GM18519 (cell line): ENCODE data around the gene ABCG1.

ENCODE experiments used
- ATAC-seq: cut with Tn5 transposase; IDR thresholded peaks from one replicate; pipeline ENCODE4 v1.9.1; 2021; ENCODE audit warnings: mild to moderate bottlenecking, moderate library complexity; ENCODE audit not compliant: unreplicated experiment, low FRiP score

Gene ABCG1

DNA sequence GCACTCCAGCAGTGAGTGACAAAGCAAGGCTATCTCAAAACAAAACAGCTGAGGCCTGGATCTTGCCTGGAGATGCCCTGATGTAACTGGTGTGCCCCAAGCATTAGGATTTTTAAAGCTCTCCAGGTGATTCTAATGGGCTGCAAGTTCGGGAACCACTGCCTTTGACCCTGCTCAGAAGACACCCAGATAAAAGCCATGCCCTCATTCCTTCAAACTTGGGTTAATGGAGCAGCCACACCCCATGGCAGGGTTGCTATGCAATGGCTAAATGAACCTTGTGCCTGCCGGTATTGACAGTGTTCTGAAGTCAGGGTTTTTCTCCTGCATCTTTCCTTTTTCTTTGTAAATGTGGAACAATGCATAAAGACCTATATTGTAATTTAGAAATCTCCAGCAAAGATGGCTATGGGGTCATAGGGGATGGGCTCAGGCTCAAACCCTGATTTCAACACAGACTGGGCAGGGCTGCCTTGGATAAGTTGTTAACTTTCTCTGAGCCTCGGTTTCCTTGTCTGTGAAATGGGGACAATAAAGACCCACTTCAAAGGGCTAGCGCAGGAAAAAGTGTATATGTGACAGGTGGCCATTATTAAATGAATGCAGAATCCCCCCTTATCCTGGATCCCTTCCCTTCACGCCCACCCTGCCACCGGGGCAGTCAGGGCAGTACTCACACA is 95.8 kb downstream of the ABCG1 start:
- ATAC-seq = no peak

DNA sequence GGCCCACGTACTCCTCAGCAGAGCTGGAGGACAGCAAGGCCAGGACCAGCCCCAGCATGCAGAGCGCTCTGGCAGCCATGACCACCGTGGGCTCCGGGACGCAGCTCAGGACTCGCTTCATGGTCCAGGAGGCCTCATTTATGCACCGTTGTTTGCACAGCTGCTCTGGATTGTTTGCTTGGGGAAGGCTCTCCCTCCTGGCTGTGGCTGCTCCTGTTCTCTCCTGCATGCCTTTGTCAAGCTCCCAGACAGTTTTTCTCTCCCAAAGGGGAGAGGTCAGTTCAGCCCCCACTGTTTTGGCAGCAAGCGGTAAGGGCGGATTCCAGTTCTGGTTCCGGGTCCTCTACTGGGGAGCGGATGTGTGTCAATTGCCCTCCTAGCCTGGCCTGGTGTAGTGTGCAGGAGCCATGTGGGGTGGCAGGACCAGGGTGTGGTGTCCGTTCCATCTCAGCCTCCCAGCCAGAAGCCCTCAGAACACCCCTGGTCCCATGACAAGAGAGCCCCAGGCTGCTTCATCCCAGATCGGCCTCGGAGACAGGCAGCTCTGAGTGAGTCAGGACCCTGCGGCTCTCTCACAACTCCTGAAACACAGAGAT is 96.5 kb downstream of the ABCG1 start, which contains the start of gene TFF3:
TFF3 (minus strand) TSS at position 114 of the 596 bp plus-strand sequence; CDS start at position 79, 35 bp downstream.
- ATAC-seq = no peak

GRCh38 chr21:42316891-42317290 is 98.0 kb downstream of the ABCG1 start:
- no peak for ATAC-seq

- ATAC-seq = no peak
Measured at GRCh38 chr21:42317341-42317741, 98.4 kb downstream of the ABCG1 start.

DNA sequence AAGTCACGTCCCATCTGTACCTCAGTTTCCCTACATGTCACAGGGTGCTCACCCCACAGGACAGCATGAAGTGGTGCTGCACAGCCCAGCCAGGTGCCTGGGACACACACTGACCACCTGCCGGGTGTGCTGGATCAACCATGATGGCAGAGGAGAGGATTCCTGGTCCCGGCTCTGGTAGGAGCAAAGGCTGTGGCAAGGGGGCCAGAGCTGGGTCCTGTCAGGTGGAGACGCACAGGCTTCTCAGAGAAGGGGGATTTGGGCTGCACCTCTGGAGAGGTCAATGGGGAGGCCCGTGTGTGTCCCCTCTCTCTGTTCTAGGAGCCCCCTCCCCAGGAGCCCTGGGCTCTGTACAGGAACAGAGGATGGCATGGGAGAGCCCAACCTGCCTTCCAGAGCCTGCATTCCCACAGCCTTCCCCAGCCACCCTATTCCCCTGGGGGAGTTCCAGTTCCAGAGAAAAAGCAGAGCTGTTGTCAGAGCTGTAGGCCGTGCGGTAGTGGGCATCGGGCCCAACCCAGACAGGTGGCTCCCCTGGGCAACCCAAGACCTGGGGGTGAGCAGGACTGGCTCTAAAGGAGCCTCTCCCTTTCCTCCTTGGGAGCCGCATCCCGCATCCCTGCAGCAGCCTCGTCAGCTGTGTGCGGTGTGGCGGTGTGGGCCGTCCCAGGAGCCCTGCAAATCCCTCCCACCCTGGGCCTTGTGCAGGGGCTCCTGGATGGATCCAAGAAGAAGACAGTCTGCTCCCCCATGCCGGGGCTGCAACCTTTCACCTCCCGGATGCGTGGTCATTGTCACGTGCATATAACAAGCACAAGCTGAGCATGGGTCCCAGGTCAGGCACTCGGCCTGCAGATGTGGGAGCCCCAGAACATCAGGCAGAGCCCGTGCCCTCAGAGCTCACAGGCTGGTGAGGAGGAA is 99.1 kb downstream of the ABCG1 start:
- no peak for ATAC-seq

GRCh38 chr21:42319376-42319775 is 100.4 kb downstream of the ABCG1 start:
- ATAC-seq = no peak

- no peak for ATAC-seq
Measured at GRCh38 chr21:42319851-42320572, 101.1 kb downstream of the ABCG1 start.

DNA sequence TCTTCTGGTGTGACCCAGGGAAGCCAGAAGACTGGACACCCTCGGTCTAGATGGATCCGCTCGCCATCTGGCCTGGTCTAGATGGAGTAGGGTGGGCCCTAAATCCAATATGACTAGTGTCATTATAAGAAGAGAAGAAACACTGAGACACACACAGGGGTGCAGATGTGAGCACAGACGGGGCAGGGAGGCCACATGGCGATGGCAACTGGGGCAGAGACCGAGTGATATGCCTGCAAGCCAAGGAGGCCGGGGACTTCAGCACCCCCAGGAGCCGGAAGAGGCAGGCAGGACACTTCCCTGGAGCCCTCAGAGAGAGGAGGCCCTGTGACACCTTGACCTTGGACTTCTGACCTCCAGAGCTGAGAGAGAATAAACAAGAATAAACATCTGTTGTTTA is 101.9 kb downstream of the ABCG1 start:
- no peak for ATAC-seq

GRCh38 chr21:42321231-42321630 is 102.3 kb downstream of the ABCG1 start:
- ATAC-seq = no peak

DNA sequence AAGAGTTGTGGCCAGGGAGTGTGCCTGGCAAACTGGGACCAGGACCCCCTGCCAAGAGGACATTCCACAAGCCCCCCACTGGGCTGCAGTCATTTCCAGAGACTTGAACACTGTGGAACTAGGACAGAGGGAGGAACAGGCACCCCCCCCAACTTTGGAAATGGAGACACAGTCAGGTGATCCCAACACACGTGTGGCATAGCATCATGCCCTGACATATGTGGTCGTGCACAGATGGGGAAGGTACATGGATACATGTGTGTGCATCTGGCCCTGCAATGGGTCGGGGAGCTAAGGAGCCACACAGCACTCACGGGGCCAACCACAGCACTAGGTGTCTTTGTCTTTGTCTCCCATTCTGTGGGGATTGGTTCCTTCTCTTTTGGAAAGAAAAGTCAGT is 102.9 kb downstream of the ABCG1 start:
- ATAC-seq = no peak

DNA sequence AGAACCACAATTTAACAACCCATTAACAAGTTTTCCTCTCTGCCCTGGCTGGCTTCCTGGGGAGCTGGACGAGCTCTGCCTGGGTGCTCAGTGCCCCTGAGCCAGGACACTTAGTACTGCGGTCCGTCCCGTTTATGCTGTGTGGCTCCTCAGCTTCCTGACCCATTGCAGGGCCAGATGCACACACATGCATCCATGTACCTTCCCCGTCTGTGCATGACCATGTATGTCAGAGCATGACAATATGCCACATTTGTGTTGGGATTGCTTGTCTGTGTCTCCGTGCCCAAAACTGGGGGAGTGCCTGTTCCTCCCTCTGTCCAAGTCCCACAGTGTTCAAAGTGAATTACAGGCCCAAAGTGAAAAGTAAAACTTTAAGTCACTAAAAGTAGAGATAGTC is 106.0 kb downstream of the ABCG1 start:
- no peak for ATAC-seq

DNA sequence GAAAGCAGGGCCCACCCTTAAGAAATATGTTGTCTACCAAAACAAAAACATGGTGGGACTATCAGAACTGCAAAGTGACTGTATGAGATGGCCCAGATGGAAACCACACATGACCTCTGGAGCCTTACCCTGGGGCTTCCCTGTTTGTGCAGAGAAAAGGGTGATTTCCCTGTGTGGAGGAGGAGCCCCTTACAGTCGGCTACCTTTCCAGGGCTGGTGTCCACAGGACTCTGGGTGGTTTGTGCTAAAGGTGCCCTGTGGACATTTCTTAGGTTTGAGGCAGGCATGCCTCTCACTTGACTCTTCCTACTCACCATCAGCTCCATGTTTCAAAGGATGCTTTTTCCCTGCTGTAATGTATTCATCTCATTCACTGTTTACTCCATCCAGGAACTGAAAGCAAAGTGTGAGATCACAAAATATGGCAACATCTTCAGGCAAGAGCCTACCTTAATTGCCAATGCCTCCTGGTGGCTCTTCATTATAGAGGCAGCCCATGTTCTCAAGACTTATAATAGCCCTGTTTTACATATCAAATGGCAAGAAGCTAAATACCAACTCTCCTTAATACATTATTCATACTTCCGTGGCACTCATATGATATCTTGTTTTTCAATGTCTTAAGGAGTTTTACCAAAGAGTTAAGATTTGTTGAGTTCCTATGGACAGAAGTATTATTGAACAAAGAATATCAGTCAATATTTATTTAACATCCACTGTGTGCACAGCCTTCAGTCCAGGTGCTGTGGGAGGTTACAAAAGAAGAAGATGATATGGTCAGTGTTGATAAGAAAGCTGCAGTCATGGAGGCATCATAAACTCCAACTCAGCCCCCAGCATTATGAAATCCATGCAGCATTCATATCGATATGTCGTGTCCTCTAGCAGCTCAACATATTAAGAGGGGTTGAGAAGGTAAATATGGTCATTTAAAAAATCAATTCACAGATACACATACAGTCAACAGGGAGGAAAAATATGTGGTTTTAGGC is 111.7 kb downstream of the ABCG1 start:
- ATAC-seq = no peak

DNA sequence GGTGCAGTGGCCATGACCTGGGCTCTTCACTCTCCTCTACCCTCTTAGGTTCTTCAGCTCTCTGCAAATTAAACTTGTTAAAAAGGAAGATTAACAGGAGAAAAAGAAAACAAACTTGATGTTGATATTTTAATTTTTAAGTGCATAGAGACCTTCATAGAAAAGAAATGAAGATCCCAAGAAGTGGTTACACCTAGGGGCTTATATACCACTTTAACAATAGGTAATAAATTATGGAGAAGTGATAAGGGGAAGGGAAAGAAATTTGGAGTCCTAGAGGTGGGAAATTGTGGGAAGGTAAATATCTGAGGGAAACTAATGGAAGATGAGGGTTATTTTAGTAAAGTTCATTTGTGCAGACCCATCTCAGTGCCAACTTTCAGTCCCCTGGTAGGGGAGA is 112.7 kb downstream of the ABCG1 start:
- ATAC-seq = no peak

DNA sequence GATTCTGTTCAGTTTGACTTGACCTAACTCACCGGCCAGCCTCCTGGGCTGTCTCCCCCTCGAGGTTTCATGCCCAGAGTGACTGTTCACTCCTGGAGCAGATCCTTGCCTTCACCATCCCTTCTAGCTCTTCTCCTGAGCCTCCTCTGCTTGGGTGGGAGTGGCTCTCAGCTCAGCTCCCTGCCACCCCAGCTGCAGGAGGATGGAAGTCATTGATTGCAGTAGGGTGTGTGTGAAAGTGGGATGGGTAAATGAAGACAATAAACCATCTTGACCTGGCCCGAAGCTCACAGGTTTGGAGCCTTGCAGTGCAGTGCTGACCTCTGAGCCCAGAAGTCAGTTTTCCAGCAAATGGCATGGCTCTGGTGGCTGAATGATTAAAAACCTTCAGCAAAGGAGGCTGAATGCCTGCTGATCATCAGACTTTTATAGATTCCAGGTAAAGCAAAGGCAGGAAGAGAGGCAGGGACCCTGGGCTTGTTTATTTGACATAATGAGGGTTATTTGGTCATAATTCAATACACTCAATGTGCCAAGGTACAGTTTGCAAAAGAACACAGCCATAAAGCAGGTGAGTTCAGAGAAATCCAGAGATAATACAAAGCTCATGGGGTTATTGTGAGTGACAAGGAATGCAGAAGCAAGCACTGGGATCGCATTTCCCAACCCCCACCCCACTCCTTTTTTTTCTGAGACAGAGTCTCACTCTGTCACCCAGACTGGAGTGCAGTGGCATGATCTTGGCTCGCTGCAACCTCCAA is 113.8 kb downstream of the ABCG1 start:
- no peak for ATAC-seq

DNA sequence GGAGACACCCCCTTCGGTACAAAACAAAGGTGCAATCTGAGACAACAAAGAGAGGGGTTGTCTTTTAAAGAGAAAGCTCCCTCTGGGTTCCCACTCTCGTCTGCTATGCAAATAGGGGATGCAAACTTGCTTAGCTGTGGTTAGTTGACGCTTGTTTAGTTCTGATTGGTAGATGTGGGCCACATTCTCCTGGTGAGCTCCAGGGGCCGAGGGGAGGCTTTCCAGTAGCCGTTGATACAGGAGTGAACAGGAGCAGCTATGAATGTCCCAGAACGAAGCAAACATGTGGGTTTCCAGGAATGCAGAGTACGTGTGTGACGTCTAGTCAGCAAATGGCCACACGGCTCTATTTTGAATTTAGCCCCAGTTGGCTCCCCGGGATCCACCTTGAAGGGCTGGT is 117.1 kb downstream of the ABCG1 start:
- no peak for ATAC-seq

- no peak for ATAC-seq
Measured at GRCh38 chr21:42337276-42337675, 118.3 kb downstream of the ABCG1 start.

- no peak for ATAC-seq
Measured at GRCh38 chr21:42337830-42338728, 119.1 kb downstream of the ABCG1 start.
